ENCODE data around the gene INPP5E. TPM values are rescaled to one million over a fixed set of nuclear protein-coding genes. Genes with fewer than 3 reads are reported as not detected.
A peak's percentile ranks its signal among the peaks of the same experiment; 100 is the strongest.

INPP5E gene
- polyA plus RNA-seq, 2 of the 4 experiments (the other 2 are of a cell fraction), result 5.2 to 11.2 TPM

DNA sequence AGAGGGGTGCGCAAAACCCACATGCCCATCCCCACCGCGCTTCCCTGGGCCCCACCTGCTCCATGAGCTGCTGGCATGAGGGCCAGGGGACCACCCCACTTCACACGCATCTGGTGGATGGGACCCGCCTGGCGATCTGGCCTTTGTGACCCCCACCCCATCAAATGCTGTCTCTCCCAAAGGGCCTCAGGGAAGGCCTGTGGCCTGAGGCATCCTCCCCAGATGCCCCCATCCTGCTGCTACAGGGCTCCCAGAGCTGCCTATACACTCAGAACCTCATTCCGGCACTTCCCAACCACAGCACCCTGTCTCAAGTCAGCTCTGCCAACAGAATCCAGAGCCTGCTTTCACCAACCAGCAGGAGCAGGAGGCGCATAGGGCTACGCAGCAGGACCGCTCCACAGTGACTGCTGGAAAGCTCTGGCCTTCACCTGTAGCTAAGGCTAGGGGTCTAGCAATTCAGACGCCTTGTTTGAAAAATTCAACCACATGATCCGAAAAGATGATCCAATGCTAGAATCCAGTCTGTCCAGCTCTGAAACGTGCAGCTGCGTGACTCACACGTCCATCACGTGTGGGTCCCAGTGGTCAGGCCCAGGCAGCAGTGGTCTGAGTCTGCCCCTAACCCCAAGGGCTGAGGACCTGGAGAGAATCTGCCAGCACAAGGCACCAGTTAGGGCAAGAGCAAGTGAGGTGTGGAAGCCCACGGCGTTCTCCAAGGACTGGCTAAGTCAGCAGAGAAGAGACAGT, 38.3 kb downstream of the INPP5E start:
- FAIRE-seq (no peak), ATAC-seq (no peak), DNase-seq (ENCODE audit: low read depth in 1 of 2, low spot score in 1 of 2) (no peak)
- no peak overlapping the region for H3K27ac ChIP-seq
- H3K9me3 ChIP-seq, result no peaks in the 10 kb centered on the region
- peaks cover 14% of the 10 kb centered on the region; the same call in 2 of the 3 replicates for H3K4me1 ChIP-seq
- no peak overlapping the region for H3K4me2 ChIP-seq
- ChIA-PET CTCF (interaction anchor here (0.6 to 8.9 kb wide), 28 partner anchors 8 to 326 kb away, joined by 3 to 100 read pairs (median 4); partner anchors contain the start of genes DNLZ, ENTR1 and PMPCA), POLR2A (interaction anchor here (1.4 to 6.7 kb wide), 3 partner anchors 10 to 38 kb away, joined by 4 to 33 read pairs (median 5); partner anchors contain the start of gene DNLZ)
- 92% methylated on average over 18 of the region's 18 CpGs for WGBS (ENCODE audit: missing lambda C conversion rate)
- no peak overlapping the region for H3K4me3 ChIP-seq
- TF ChIP-seq NFE2L2 (conservative IDR thresholded peaks at IDR 0.05; ENCODE audit: low read length), result no peak
- TF ChIP-seq CBX8 (IDR thresholded peaks at IDR 0.05), result no peak
- TF ChIP-seq POLR2AphosphoS2 (conservative IDR thresholded peaks at IDR 0.05; ENCODE audit: low read length), result peak; percentile 42; the same call in 1 of the 2 replicates
- no peak for TF ChIP-seq JUNB (IDR thresholded peaks at IDR 0.05)

DNA sequence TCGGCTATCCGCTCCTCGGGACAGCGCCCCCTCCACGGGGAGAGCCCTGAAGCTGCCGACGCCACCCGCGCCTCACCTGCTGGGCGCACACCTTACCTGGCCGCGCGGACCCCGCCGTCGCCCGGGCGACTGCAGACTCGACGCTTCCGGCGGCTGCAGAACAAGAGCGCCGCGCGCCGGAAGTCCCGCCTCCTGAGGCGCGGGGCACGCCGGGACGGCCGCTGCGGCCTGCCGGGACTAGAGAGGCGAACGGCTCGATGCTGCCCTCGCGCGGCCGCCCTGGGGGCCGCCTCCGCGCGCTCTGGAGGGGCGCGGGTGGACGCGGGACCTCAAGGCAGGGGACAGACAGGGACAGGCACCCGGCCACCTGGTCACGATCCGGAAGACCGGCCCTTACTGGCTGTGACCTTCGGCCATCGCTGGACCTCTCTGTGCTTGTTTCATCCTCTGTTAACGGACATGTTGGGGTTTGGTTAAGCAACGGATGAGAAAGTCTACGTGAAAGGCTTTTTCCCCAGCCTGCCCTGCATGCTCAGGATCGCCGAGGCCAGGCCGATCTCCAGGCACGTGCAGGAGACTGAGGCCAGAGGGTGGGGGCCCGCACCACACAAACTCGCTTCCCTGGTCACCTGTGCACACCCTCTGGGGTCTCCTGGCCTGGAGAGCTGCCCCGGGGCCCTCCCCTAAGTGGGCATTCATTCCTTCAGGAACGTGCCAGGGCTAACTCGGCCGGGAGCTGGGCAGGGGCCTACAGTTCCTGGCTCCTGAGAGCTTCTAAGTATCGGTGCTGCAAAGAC, 39.4 kb downstream of the INPP5E start, which contains the start of gene SNAPC4:
SNAPC4 (minus strand) TSS at position 133 of the 797 bp plus-strand sequence. CDS start 1,742 bp downstream, outside the sequence.
- peak within 1 kb of the TSS; percentile 100 for H3K4me3 ChIP-seq
- CTCF ChIA-PET, result interaction anchor here (0.6 to 8.9 kb wide), 30 partner anchors 8 to 327 kb away, joined by 3 to 100 read pairs (median 4); partner anchors contain the start of genes DNLZ, ENTR1 and PMPCA
- POLR2A ChIA-PET, result interaction anchor here (1.4 to 6.7 kb wide), 2 partner anchors 9 to 37 kb away, joined by 5 to 33 read pairs; partner anchors contain the start of gene DNLZ
- H3K4me1 ChIP-seq, result peaks cover 14% of the 10 kb centered on the region; the same call in 2 of the 3 replicates
- WGBS (ENCODE audit: missing lambda C conversion rate), result 22% methylated on average over 11 of the region's 71 CpGs
- peak within 1 kb of the TSS; percentile 98 to 99 for H3K27ac ChIP-seq
- H3K4me2 ChIP-seq, result peak within 1 kb of the TSS; percentile 94
- DNase-seq (ENCODE audit: low read depth in 1 of 2, low spot score in 1 of 2) (peak; percentile 80 to 87), ATAC-seq (peak; percentile 84 to 95), FAIRE-seq (no peak)
- H3K9me3 ChIP-seq, result no peaks in the 10 kb centered on the region
- TF ChIP-seq, protein P1, sequence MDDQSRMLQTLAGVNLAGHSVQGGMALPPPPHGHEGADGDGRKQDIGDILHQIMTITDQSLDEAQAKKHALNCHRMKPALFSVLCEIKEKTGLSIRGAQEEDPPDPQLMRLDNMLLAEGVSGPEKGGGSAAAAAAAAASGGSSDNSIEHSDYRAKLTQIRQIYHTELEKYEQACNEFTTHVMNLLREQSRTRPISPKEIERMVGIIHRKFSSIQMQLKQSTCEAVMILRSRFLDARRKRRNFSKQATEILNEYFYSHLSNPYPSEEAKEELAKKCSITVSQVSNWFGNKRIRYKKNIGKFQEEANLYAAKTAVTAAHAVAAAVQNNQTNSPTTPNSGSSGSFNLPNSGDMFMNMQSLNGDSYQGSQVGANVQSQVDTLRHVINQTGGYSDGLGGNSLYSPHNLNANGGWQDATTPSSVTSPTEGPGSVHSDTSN (IDR thresholded peaks at IDR 0.05), result no peak
- no peak for TF ChIP-seq TP53 (CRISPR knock-in tag; IDR thresholded peaks at IDR 0.05)
- no peak for TF ChIP-seq FOSL2 (IDR thresholded peaks at IDR 0.05)
- TF ChIP-seq FOSL2 (CRISPR knock-in tag; IDR thresholded peaks at IDR 0.05), result no peak
- 0 out of 2 replicates have a peak, but pooled peaks have one; percentile 41 for TF ChIP-seq HOXB5 (CRISPR knock-in tag; IDR thresholded peaks at IDR 0.05)
- 0 out of 2 replicates have a peak, but pooled peaks have one; percentile 30 for TF ChIP-seq TFCP2L1 (CRISPR knock-in tag; IDR thresholded peaks at IDR 0.05)
- no peak for TF ChIP-seq RARB (CRISPR knock-in tag; IDR thresholded peaks at IDR 0.05)
- TF ChIP-seq, protein P2, sequence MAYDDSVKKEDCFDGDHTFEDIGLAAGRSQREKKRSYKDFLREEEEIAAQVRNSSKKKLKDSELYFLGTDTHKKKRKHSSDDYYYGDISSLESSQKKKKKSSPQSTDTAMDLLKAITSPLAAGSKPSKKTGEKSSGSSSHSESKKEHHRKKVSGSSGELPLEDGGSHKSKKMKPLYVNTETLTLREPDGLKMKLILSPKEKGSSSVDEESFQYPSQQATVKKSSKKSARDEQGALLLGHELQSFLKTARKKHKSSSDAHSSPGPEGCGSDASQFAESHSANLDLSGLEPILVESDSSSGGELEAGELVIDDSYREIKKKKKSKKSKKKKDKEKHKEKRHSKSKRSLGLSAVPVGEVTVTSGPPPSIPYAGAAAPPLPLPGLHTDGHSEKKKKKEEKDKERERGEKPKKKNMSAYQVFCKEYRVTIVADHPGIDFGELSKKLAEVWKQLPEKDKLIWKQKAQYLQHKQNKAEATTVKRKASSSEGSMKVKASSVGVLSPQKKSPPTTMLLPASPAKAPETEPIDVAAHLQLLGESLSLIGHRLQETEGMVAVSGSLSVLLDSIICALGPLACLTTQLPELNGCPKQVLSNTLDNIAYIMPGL (CRISPR knock-in tag; IDR thresholded peaks at IDR 0.05; ENCODE audit: borderline replicate concordance), result no peak
- TF ChIP-seq MYC (IDR thresholded peaks at IDR 0.05; ENCODE audit: borderline replicate concordance, low read length), result no peak
- TF ChIP-seq, protein P3, sequence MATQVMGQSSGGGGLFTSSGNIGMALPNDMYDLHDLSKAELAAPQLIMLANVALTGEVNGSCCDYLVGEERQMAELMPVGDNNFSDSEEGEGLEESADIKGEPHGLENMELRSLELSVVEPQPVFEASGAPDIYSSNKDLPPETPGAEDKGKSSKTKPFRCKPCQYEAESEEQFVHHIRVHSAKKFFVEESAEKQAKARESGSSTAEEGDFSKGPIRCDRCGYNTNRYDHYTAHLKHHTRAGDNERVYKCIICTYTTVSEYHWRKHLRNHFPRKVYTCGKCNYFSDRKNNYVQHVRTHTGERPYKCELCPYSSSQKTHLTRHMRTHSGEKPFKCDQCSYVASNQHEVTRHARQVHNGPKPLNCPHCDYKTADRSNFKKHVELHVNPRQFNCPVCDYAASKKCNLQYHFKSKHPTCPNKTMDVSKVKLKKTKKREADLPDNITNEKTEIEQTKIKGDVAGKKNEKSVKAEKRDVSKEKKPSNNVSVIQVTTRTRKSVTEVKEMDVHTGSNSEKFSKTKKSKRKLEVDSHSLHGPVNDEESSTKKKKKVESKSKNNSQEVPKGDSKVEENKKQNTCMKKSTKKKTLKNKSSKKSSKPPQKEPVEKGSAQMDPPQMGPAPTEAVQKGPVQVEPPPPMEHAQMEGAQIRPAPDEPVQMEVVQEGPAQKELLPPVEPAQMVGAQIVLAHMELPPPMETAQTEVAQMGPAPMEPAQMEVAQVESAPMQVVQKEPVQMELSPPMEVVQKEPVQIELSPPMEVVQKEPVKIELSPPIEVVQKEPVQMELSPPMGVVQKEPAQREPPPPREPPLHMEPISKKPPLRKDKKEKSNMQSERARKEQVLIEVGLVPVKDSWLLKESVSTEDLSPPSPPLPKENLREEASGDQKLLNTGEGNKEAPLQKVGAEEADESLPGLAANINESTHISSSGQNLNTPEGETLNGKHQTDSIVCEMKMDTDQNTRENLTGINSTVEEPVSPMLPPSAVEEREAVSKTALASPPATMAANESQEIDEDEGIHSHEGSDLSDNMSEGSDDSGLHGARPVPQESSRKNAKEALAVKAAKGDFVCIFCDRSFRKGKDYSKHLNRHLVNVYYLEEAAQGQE (IDR thresholded peaks at IDR 0.05), result no peak
- TF ChIP-seq, protein P4, sequence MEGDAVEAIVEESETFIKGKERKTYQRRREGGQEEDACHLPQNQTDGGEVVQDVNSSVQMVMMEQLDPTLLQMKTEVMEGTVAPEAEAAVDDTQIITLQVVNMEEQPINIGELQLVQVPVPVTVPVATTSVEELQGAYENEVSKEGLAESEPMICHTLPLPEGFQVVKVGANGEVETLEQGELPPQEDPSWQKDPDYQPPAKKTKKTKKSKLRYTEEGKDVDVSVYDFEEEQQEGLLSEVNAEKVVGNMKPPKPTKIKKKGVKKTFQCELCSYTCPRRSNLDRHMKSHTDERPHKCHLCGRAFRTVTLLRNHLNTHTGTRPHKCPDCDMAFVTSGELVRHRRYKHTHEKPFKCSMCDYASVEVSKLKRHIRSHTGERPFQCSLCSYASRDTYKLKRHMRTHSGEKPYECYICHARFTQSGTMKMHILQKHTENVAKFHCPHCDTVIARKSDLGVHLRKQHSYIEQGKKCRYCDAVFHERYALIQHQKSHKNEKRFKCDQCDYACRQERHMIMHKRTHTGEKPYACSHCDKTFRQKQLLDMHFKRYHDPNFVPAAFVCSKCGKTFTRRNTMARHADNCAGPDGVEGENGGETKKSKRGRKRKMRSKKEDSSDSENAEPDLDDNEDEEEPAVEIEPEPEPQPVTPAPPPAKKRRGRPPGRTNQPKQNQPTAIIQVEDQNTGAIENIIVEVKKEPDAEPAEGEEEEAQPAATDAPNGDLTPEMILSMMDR (IDR thresholded peaks at IDR 0.05), result peak; percentile 93
- no peak for TF ChIP-seq EHMT2 (IDR thresholded peaks at IDR 0.05; ENCODE audit: low read depth)
- no peak for TF ChIP-seq CEBPB (IDR thresholded peaks at IDR 0.05)
- no peak for TF ChIP-seq KDM1A (IDR thresholded peaks at IDR 0.05; ENCODE audit: low read depth)
- no peak for TF ChIP-seq KDM5A (IDR thresholded peaks at IDR 0.05)
- TF ChIP-seq ZSCAN20 (CRISPR knock-in tag; IDR thresholded peaks at IDR 0.05), result no peak
- no peak for TF ChIP-seq BHLHE40 (IDR thresholded peaks at IDR 0.05; ENCODE audit: low read depth, low read length)
- TF ChIP-seq ZFP36 (IDR thresholded peaks at IDR 0.05; ENCODE audit: borderline replicate concordance, partially characterized antibody), result no peak
- no peak for TF ChIP-seq CHD2 (IDR thresholded peaks at IDR 0.05; ENCODE audit: low read length, partially characterized antibody)
- TF ChIP-seq HOXA7 (CRISPR knock-in tag; IDR thresholded peaks at IDR 0.05), result no peak
- 0 out of 2 replicates have a peak, but pooled peaks have one; percentile 47 for TF ChIP-seq MAZ (IDR thresholded peaks at IDR 0.05; ENCODE audit: borderline replicate concordance, low read depth, low read length)
- no peak for TF ChIP-seq CHD4 (IDR thresholded peaks at IDR 0.05; ENCODE audit: borderline replicate concordance)
- TF ChIP-seq FOXS1 (CRISPR knock-in tag; IDR thresholded peaks at IDR 0.05), result no peak
